Neural cell (in vitro differentiated cells): ENCODE results near the gene MDGA2.

Experiments used
- CTCF ChIP-seq: fragments of 450-650 bp; IDR thresholded peaks from 2 replicates; pipeline ENCODE4 v1.5.1; 2014; ENCODE audit warnings: antibody characterized with exemption, mild to moderate bottlenecking, moderate library complexity; ENCODE audit not compliant: poor library complexity, severe bottlenecking
- MXI1 ChIP-seq: fragments of 450-650 bp; conservative IDR thresholded peaks from 2 replicates; pipeline ENCODE4 v1.6.1; 2014; ENCODE audit warnings: antibody characterized with exemption, mild to moderate bottlenecking; ENCODE audit not compliant: poor library complexity, severe bottlenecking
- RAD21 ChIP-seq: fragments of 450-650 bp; conservative IDR thresholded peaks from 2 replicates; pipeline ENCODE4 v1.6.1; 2014; ENCODE audit warnings: antibody characterized with exemption, mild to moderate bottlenecking, moderate library complexity
- SMC3 ChIP-seq: fragments of 450-650 bp; conservative IDR thresholded peaks from 2 replicates; pipeline ENCODE4 v1.6.1; 2014; ENCODE audit warnings: antibody characterized with exemption, mild to moderate bottlenecking, moderate library complexity; ENCODE audit not compliant: poor library complexity
- TAF1 ChIP-seq: IDR thresholded peaks from 2 replicates; pipeline ENCODE4 v1.6.1; 2012; ENCODE audit warnings: low read depth

GRCh38 chr14:47543459-47543858, 131.9 kb downstream of the MDGA2 start:
- TF ChIP-seq RAD21: no peak
- TF ChIP-seq CTCF: no peak
- no peak for TF ChIP-seq TAF1
- TF ChIP-seq MXI1: no peak
- no peak for TF ChIP-seq SMC3
